ENCODE data around the gene INHBA. TPM values are rescaled to one million over a fixed set of nuclear protein-coding genes. Genes with fewer than 3 reads are reported as not detected.

INHBA gene
- total RNA-seq, 1 experiment from 2014 or later, result 17.3 TPM

- H3K4me3 ChIP-seq, result no peak overlapping the region
- H3K4me2 ChIP-seq, result no peak overlapping the region
- ChIA-PET CTCF (no interaction called here), POLR2A (ENCODE audit: unreplicated experiment) (no interaction called here)
- H3F3A ChIP-seq (ENCODE audit: insufficient read depth, low read depth), result no peaks in the 10 kb centered on the region
- peaks cover 7% of the 10 kb centered on the region for H3K4me1 ChIP-seq (replicated peaks; ENCODE audit: insufficient read depth)
- TF ChIP-seq CTCF (conservative IDR thresholded peaks at IDR 0.05) (no peak), EZH2 (IDR thresholded peaks at IDR 0.05; ENCODE audit: low read depth) (no peak)
- no peaks in the 10 kb centered on the region for H3K9me2 ChIP-seq (ENCODE audit: insufficient read depth)
- H3K36me3 ChIP-seq (ENCODE audit: low read depth), result peaks cover 12% of the 10 kb centered on the region; the same call in 1 of the 2 replicates
- H2AFZ ChIP-seq, result no peak overlapping the region
- BruUV-seq (replicated peaks), result no TSS peak
- no peak for DNase-seq
- intact Hi-C loops (cut with micrococcal nuclease; ENCODE audit: unreplicated experiment), result no loop called here
- no peaks in the 10 kb centered on the region for H4K20me1 ChIP-seq (ENCODE audit: insufficient read depth)
- no peaks in the 10 kb centered on the region for H3K27me3 ChIP-seq (ENCODE audit: insufficient read depth, low read depth)
- no peak overlapping the region for H3K27ac ChIP-seq
- 0 out of 2 replicates have a peak, but pooled peaks cover under 1% of the 10 kb centered on the region for H3K79me2 ChIP-seq (ENCODE audit: low read depth)
- H3K9me3 ChIP-seq (ENCODE audit: insufficient read depth, low read depth), result no peaks in the 10 kb centered on the region; the same call in 1 of the 2 replicates
Observed at GRCh38 chr7:41689815-41690214, 13.1 kb downstream of the INHBA start.

GRCh38 chr7:41688906-41689305 lies 14.0 kb downstream of the INHBA start:
- Histone ChIP-seq H3K4me2 (no peak overlapping the region), H3K36me3 (ENCODE audit: low read depth) (0 out of 2 replicates have a peak, but pooled peaks cover 7% of the 10 kb centered on the region), H3K9me2 (ENCODE audit: insufficient read depth) (no peaks in the 10 kb centered on the region), H3K4me3 (no peak overlapping the region), H3K79me2 (ENCODE audit: low read depth) (no peaks in the 10 kb centered on the region), H3K9me3 (ENCODE audit: insufficient read depth, low read depth) (no peaks in the 10 kb centered on the region; the same call in 1 of the 2 replicates), H3F3A (ENCODE audit: insufficient read depth, low read depth) (no peaks in the 10 kb centered on the region), H3K27me3 (ENCODE audit: insufficient read depth, low read depth) (no peaks in the 10 kb centered on the region), H3K27ac (no peak overlapping the region), H3K4me1 (replicated peaks; ENCODE audit: insufficient read depth) (peaks cover 7% of the 10 kb centered on the region), H2AFZ (no peak overlapping the region), H4K20me1 (ENCODE audit: insufficient read depth) (no peaks in the 10 kb centered on the region)
- CTCF ChIA-PET, result no interaction called here
- POLR2A ChIA-PET (ENCODE audit: unreplicated experiment), result no interaction called here
- no TSS peak for BruUV-seq (replicated peaks)
- TF ChIP-seq CTCF (conservative IDR thresholded peaks at IDR 0.05), result no peak
- no peak for TF ChIP-seq EZH2 (IDR thresholded peaks at IDR 0.05; ENCODE audit: low read depth)
- intact Hi-C loops (cut with micrococcal nuclease; ENCODE audit: unreplicated experiment), result no loop called here
- DNase-seq, result no peak

- Histone ChIP-seq H3K9me2 (ENCODE audit: insufficient read depth) (no peaks in the 10 kb centered on the region), H3F3A (ENCODE audit: insufficient read depth, low read depth) (no peaks in the 10 kb centered on the region), H3K4me1 (replicated peaks; ENCODE audit: insufficient read depth) (peaks cover 7% of the 10 kb centered on the region), H3K4me3 (no peak overlapping the region), H3K27me3 (ENCODE audit: insufficient read depth, low read depth) (no peaks in the 10 kb centered on the region), H3K79me2 (ENCODE audit: low read depth) (no peaks in the 10 kb centered on the region), H3K4me2 (no peak overlapping the region), H3K36me3 (ENCODE audit: low read depth) (0 out of 2 replicates have a peak, but pooled peaks cover 7% of the 10 kb centered on the region), H2AFZ (no peak overlapping the region), H4K20me1 (ENCODE audit: insufficient read depth) (no peaks in the 10 kb centered on the region), H3K9me3 (ENCODE audit: insufficient read depth, low read depth) (peaks cover 4% of the 10 kb centered on the region; the same call in 1 of the 2 replicates), H3K27ac (no peak overlapping the region)
- POLR2A ChIA-PET (ENCODE audit: unreplicated experiment), result no interaction called here
- no peak for DNase-seq
- intact Hi-C loops (cut with micrococcal nuclease; ENCODE audit: unreplicated experiment), result no loop called here
- no peak for TF ChIP-seq CTCF (conservative IDR thresholded peaks at IDR 0.05)
- TF ChIP-seq EZH2 (IDR thresholded peaks at IDR 0.05; ENCODE audit: low read depth), result no peak
- CTCF ChIA-PET, result interaction anchor here (0.6 to 0.7 kb wide), 2 partner anchors 199 to 1222 kb away, joined by 3 read pairs; no protein-coding TSS in a partner anchor
- no TSS peak for BruUV-seq (replicated peaks)
Observed at GRCh38 chr7:41688012-41688625, 14.8 kb downstream of the INHBA start.

Measured in PC-9 (cell line).